ENCODE results near the gene LAMA3.

DNA sequence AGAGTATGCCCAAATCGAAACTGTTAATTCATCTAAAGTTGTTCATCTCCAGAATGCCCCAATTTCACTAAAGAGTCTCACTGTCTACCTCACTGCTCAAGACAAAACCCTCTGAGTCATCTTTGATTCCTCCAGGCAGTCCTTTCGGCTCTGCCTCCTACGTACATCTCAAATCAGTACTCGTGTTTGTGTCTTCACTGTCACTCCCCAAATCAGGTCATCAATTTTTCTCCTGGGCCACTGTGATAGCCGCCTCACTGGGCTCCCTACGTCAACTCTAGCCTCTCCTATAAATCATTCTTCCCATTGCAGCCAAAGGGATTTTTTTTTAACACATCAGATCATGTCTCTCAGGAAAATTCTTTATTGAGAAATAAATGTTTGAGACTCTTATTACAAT, 283.2 kb downstream of the LAMA3 start:
- TF ChIP-seq, protein P1, sequence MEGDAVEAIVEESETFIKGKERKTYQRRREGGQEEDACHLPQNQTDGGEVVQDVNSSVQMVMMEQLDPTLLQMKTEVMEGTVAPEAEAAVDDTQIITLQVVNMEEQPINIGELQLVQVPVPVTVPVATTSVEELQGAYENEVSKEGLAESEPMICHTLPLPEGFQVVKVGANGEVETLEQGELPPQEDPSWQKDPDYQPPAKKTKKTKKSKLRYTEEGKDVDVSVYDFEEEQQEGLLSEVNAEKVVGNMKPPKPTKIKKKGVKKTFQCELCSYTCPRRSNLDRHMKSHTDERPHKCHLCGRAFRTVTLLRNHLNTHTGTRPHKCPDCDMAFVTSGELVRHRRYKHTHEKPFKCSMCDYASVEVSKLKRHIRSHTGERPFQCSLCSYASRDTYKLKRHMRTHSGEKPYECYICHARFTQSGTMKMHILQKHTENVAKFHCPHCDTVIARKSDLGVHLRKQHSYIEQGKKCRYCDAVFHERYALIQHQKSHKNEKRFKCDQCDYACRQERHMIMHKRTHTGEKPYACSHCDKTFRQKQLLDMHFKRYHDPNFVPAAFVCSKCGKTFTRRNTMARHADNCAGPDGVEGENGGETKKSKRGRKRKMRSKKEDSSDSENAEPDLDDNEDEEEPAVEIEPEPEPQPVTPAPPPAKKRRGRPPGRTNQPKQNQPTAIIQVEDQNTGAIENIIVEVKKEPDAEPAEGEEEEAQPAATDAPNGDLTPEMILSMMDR (IDR thresholded peaks at IDR 0.05) = no peak
- no peak for TF ChIP-seq POLR2AphosphoS5 (IDR thresholded peaks at IDR 0.05; ENCODE audit: low read depth, low read length)

Data from Panc1 (cell line).